H1 (cell line): ENCODE measurements around the gene SLC25A22. TPM values are rescaled to one million over a fixed set of nuclear protein-coding genes. Genes with fewer than 3 reads are reported as not detected.
A peak's percentile ranks its signal among the peaks of the same experiment; 100 is the strongest.

Experiments
- CTCF ChIA-PET: fragments of 300-600 bp; sonication (Branson Sonifier 250); formaldehyde crosslinking; loops from one replicate; lab custom pipeline; 2021; ENCODE audit not compliant: partially characterized antibody; lab: Charles Lee
- POLR2A ChIA-PET: fragments of 300-600 bp; sonication (Branson Sonifier 250); formaldehyde crosslinking; loops from one replicate; lab custom pipeline; 2021; ENCODE audit warnings: inconsistent platforms; ENCODE audit not compliant: partially characterized antibody; lab: Charles Lee
- DNase-seq, 2 experiments: peaks; one replicate each; pipeline versions ENCODE4 v3.0.0 to v3.0.0-alpha.2; 2010 to 2022; ENCODE audit warnings: low spot score in 2 of 2, low read depth in 1 of 2, mixed read lengths in 1 of 2
- FAIRE-seq: peaks from 2 replicates; lab custom pipeline; 2011; peaks lifted over from hg19 to GRCh38; lab: Jason Lieb, UNC
- H2AFZ ChIP-seq: 2 replicates; pipeline ENCODE4 v1.8.1; 2012; ENCODE audit warnings: low read length, inconsistent platforms
- H2AK5ac ChIP-seq: 2 replicates; pipeline ENCODE4 v1.6.1; 2013; ENCODE audit warnings: low read depth, low read length
- H2BK120ac ChIP-seq: replicated peaks from 2 replicates; pipeline ENCODE3; 2013; ENCODE audit warnings: low read depth, low read length, inconsistent platforms
- H2BK12ac ChIP-seq: 2 replicates; pipeline ENCODE4 v1.6.1; 2013; ENCODE audit warnings: low read depth, low read length
- H2BK15ac ChIP-seq: 2 replicates; pipeline ENCODE4 v1.6.1; 2013; ENCODE audit warnings: low read length
- H2BK20ac ChIP-seq: 2 replicates; pipeline ENCODE4 v1.6.1; 2013; ENCODE audit warnings: low read length
- H2BK5ac ChIP-seq: 2 replicates; pipeline ENCODE4 v1.6.1; 2013; ENCODE audit warnings: low read depth, low read length
- H3K14ac ChIP-seq: 2 replicates; pipeline ENCODE4 v1.6.1; 2013; ENCODE audit warnings: inconsistent platforms; ENCODE audit not compliant: insufficient read length
- H3K18ac ChIP-seq: 2 replicates; pipeline ENCODE4 v1.6.1; 2013; ENCODE audit warnings: low read length; ENCODE audit errors: extremely low read depth
- H3K23ac ChIP-seq: 2 replicates; pipeline ENCODE4 v1.6.1; 2013; ENCODE audit warnings: inconsistent platforms; ENCODE audit not compliant: insufficient read length
- H3K23me2 ChIP-seq: 2 replicates; pipeline ENCODE4 v1.6.1; 2013; ENCODE audit warnings: low read depth, low read length
- H3K27ac ChIP-seq: 2 replicates; pipeline ENCODE4 v1.6.1; 2011; ENCODE audit warnings: low read depth, low read length, inconsistent platforms
- H3K27me3 ChIP-seq, 4 experiments: replicated peaks in 1 of 4; 1 replicate in 1 of 4; 2 replicates in 3 of 4; pipeline versions ENCODE4 v1.6.1 to v1.8.1; 2011 to 2013; ENCODE audit warnings: low read length in 3 of 4, mild to moderate bottlenecking in 3 of 4, inconsistent platforms in 2 of 4, mixed read lengths in 2 of 4, moderate library complexity in 1 of 4; ENCODE audit not compliant: control insufficient read depth in 3 of 4, insufficient read depth in 3 of 4; ENCODE audit errors: extremely low read depth in 1 of 4
- H3K36me3 ChIP-seq, 4 experiments: 2 replicates each; pipeline versions ENCODE4 v1.6.1 to v1.8.1; 2011 to 2013; ENCODE audit warnings: mild to moderate bottlenecking in 4 of 4, low read length in 3 of 4, moderate library complexity in 2 of 4, control low read depth in 1 of 4, inconsistent platforms in 1 of 4; ENCODE audit not compliant: insufficient read depth in 4 of 4, control insufficient read depth in 2 of 4
- H3K4ac ChIP-seq: replicated peaks from 2 replicates; pipeline ENCODE3; 2013; ENCODE audit warnings: low read length, low read depth, mixed read lengths, inconsistent platforms; ENCODE audit not compliant: insufficient read length
- H3K4me1 ChIP-seq, 4 experiments: replicated peaks in 1 of 4; 1 replicate in 1 of 4; 2 replicates in 3 of 4; pipeline versions ENCODE4 v1.6.1 to v1.8.1; 2011 to 2013; ENCODE audit warnings: low read length in 3 of 4, inconsistent platforms in 2 of 4, mixed read lengths in 1 of 4; ENCODE audit not compliant: insufficient read depth in 4 of 4, control insufficient read depth in 3 of 4
- H3K4me2 ChIP-seq, 2 experiments: 2 replicates each; pipeline versions ENCODE4 v1.6.1 to v1.8.1; 2011 to 2013; ENCODE audit warnings: low read depth in 2 of 2, low read length in 2 of 2, control low read depth in 1 of 2, inconsistent platforms in 1 of 2, mild to moderate bottlenecking in 1 of 2; ENCODE audit not compliant: insufficient read depth in 1 of 2
- H3K4me3 ChIP-seq, 4 experiments: fragments of 200-600, 300-600 bp in 1 of 4; sonication (generic), shearing (Covaris generic), sonication (Bioruptor Twin) in 1 of 4; 2 replicates each; pipeline versions ENCODE4 v1.5.1 to v1.8.1; 2011 to 2016; ENCODE audit warnings: low read length in 4 of 4, low read depth in 3 of 4, control low read depth in 2 of 4, inconsistent platforms in 2 of 4, mild to moderate bottlenecking in 2 of 4, mixed read lengths in 1 of 4, moderate library complexity in 1 of 4; ENCODE audit not compliant: insufficient read depth in 2 of 4; ENCODE audit errors: extremely low read depth in 1 of 4
- H3K56ac ChIP-seq: replicated peaks from 2 replicates; pipeline ENCODE3; 2013; ENCODE audit warnings: low read depth, mild to moderate bottlenecking, mixed read lengths, low read length, inconsistent platforms; ENCODE audit not compliant: insufficient read length
- H3K79me1 ChIP-seq: 2 replicates; pipeline ENCODE4 v1.6.1; 2013; ENCODE audit warnings: low read depth, low read length, control low read depth
- H3K79me2 ChIP-seq, 2 experiments: 2 replicates each; pipeline versions ENCODE4 v1.6.1 to v1.8.1; 2012 to 2013; ENCODE audit warnings: low read length in 2 of 2, mild to moderate bottlenecking in 2 of 2, inconsistent platforms in 1 of 2; ENCODE audit not compliant: insufficient read depth in 2 of 2, control insufficient read depth in 1 of 2
- H3K9ac ChIP-seq, 4 experiments: replicated peaks in 1 of 4; 1 replicate in 1 of 4; 2 replicates in 3 of 4; pipeline versions ENCODE4 v1.6.1 to v1.8.1; 2011 to 2013; ENCODE audit warnings: low read depth in 3 of 4, low read length in 3 of 4, control low read depth in 2 of 4, mild to moderate bottlenecking in 2 of 4, moderate library complexity in 2 of 4, inconsistent platforms in 1 of 4; ENCODE audit errors: extremely low read depth in 1 of 4
- H3K9me3 ChIP-seq, 2 experiments: 2 replicates each; pipeline versions ENCODE4 v1.6.1 to v1.8.1; 2012 to 2013; ENCODE audit warnings: mild to moderate bottlenecking in 2 of 2, moderate library complexity in 2 of 2, control low read depth in 1 of 2, inconsistent platforms in 1 of 2, low read depth in 1 of 2, low read length in 1 of 2, mixed read lengths in 1 of 2; ENCODE audit not compliant: insufficient read depth in 2 of 2
- H4K20me1 ChIP-seq, 2 experiments: replicated peaks in 1 of 2; 2 replicates each; pipeline versions ENCODE3 to v1.8.1; 2011 to 2013; ENCODE audit warnings: inconsistent platforms in 2 of 2, low read length in 2 of 2, mild to moderate bottlenecking in 1 of 2; ENCODE audit not compliant: insufficient read depth in 2 of 2, control insufficient read depth in 1 of 2
- H4K5ac ChIP-seq: 2 replicates; pipeline ENCODE4 v1.6.1; 2013; ENCODE audit warnings: low read length, low read depth, mixed read lengths, inconsistent platforms; ENCODE audit not compliant: insufficient read length
- H4K8ac ChIP-seq: 2 replicates; pipeline ENCODE4 v1.8.0; 2013; ENCODE audit warnings: mild to moderate bottlenecking, moderate library complexity, low read length, inconsistent platforms; ENCODE audit not compliant: insufficient read depth; ENCODE audit errors: extremely low read depth
- H4K91ac ChIP-seq: replicated peaks from 2 replicates; pipeline ENCODE3; 2013; ENCODE audit warnings: low read length, mixed read lengths, inconsistent platforms; ENCODE audit not compliant: insufficient read length
- CREB1 ChIP-seq: IDR thresholded peaks from 2 replicates; pipeline ENCODE4 v1.6.1; 2012; ENCODE audit warnings: inconsistent platforms
- POLR2A ChIP-seq, 2 experiments: IDR thresholded peaks; 1 replicate in 1 of 2; 2 replicates in 1 of 2; pipeline ENCODE4 v1.6.1; 2011; ENCODE audit warnings: low read depth in 2 of 2, low read length in 2 of 2, mild to moderate bottlenecking in 2 of 2; ENCODE audit errors: control extremely low read depth in 1 of 2
- POLR2AphosphoS5 ChIP-seq: IDR thresholded peaks from 2 replicates; pipeline ENCODE4 v1.6.1; 2011; ENCODE audit warnings: low read depth, low read length
- WGBS, 2 experiments: shearing (Covaris generic) in 1 of 2; methylation state at CpG; one replicate each; pipeline versions ENCODE4 v1.1.6 to v1.1.7; 2013 to 2015; ENCODE audit warnings: low lambda C conversion rate in 2 of 2, mixed read lengths in 2 of 2, inconsistent platforms in 1 of 2, low coverage in 1 of 2, missing lambda C conversion rate in 1 of 2; ENCODE audit not compliant: insufficient replicate concordance in 2 of 2, insufficient coverage in 1 of 2, insufficient read length in 1 of 2; ENCODE audit errors: extremely low coverage in 1 of 2, missing lambda C conversion rate in 1 of 2; 5-methylcytosine and 5-hydroxymethylcytosine counted together
- polyA plus RNA-seq, 7 experiments: library from polyadenylated mRNA; depleted of rRNA in 3 of 7; stranded (reverse) in 5 of 7; unstranded in 2 of 7; fragments of >200 nt in 5 of 7; fragments of 200-250 nt in 2 of 7; gene quantifications; 1 replicate in 5 of 7; 2 replicates in 1 of 7; 4 replicates in 1 of 7; pipeline versions ENCODE4 v1.2.1 to v1.2.3, GENCODE V29; 2011 to 2013; ENCODE audit warnings: missing spikeins in 2 of 7, mixed read lengths in 2 of 7
- total RNA-seq: library from RNA; stranded (reverse); fragmentation: NEBNext Ultra II Directional; extraction: Animal tissue kit (Norgen Biotek cat#: 25700); gene quantifications from 2 replicates; pipeline ENCODE4 v1.2.1, GENCODE V29; 2021

Gene SLC25A22
- total and polyA plus RNA-seq, 2 of the 8 experiments (the other 6 are each of a cell fraction or from before 2014, with no cell fraction given): 31.5 to 48.0 TPM

GRCh38 chr11:763549-764321 is 34.3 kb downstream of the SLC25A22 start:
- ChIA-PET CTCF (interaction anchor here (0.8 to 26.9 kb wide), 19 partner anchors 8 to 219 kb away, joined by 3 to 395 read pairs (median 4); partner anchors contain the start of gene TALDO1), POLR2A (interaction anchor here (0.7 to 35.3 kb wide), 20 partner anchors 3 to 314 kb away, joined by 3 to 636 read pairs (median 4); partner anchors contain the start of genes CDHR5, CEND1, DEAF1 and GATD1)
- Histone ChIP-seq H4K20me1 (peaks cover 13 to 34% of the 10 kb centered on the region in 2 experiments), H4K91ac (no peak overlapping the region), H3K79me1 (peaks cover 7% of the 10 kb centered on the region; the same call in 1 of the 2 replicates), H4K8ac (peak overlapping the region; percentile 69), H3K27me3 (no peaks in the 10 kb centered on the region), H3K23me2 (no peaks in the 10 kb centered on the region), H3K18ac (no peak overlapping the region; the same call in 1 of the 2 replicates), H3K14ac (no peak overlapping the region), H2BK12ac (no peak overlapping the region), H3K27ac (peak overlapping the region; percentile 55; the same call in 1 of the 2 replicates), H2BK15ac (no peak overlapping the region), H3K23ac (no peak overlapping the region), H3K4me2 (no peak overlapping the region), H2AK5ac (no peak overlapping the region), H3K36me3 (peaks cover 32 to 65% (median 38%) of the 10 kb centered on the region in 4 experiments), H2BK120ac (no peak overlapping the region), H3K4ac (no peak overlapping the region), H3K4me1 (peaks cover 0 to 12% (median 7%) of the 10 kb centered on the region in 4 experiments; a peak in 6 of 7 replicates), H2BK5ac (peak overlapping the region; percentile 77; the same call in 1 of the 2 replicates), H3K9ac (no peak overlapping the region), H2BK20ac (no peak overlapping the region; the same call in 1 of the 2 replicates), H3K9me3 (no peaks in the 10 kb centered on the region), H4K5ac (no peak overlapping the region), H3K79me2 (no peaks in the 10 kb centered on the region), H2AFZ (no peak overlapping the region), H3K56ac (no peak overlapping the region), H3K4me3 (no peak overlapping the region)
- TF ChIP-seq CREB1 (no peak), POLR2AphosphoS5 (0 out of 2 replicates have a peak, but pooled peaks have one; percentile 54), POLR2A (IDR thresholded peaks at IDR 0.05; ENCODE audit: control extremely low read depth in 1 of 2, low read depth in 2 of 2, low read length in 2 of 2) (peak in 1 of 2 experiments; percentile 46; a peak in 1 of 3 replicates)
- DNase-seq: no peak
- FAIRE-seq: no peak
- WGBS, 2 experiments: 94% methylated on average over 22 of the region's 22 CpGs; no CpG with 5 or more reads in 1 of the 2 experiments
